ENCODE measurements around the gene CAMK1G. TPM values are rescaled to one million over a fixed set of nuclear protein-coding genes. Genes with fewer than 3 reads are reported as not detected.

CAMK1G gene
- total RNA-seq, result not detected

DNA sequence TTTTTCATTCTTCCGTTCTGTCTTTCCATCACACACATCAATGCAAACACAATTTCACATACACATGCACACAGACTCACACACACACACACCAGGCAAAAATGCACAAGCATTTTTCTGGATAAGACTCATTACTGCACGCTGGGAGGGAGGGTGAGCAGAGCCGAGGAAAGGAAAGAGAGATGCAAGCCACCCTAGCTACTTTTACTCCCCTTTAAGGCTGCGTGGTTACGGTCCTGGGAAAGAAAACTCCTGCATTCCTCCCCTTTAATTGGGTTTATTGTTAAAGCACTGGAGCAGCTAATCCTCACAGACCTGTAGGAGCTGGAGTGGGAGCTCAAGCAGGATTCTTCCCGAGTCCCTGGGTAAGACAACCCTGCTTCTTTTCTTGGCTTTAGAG lies at the start of gene CAMK1G:
Gene CAMK1G, plus strand, starts transcription at position 307 of the 400 bp plus-strand sequence. CDS start 11,270 bp downstream, outside the sequence.

DNA sequence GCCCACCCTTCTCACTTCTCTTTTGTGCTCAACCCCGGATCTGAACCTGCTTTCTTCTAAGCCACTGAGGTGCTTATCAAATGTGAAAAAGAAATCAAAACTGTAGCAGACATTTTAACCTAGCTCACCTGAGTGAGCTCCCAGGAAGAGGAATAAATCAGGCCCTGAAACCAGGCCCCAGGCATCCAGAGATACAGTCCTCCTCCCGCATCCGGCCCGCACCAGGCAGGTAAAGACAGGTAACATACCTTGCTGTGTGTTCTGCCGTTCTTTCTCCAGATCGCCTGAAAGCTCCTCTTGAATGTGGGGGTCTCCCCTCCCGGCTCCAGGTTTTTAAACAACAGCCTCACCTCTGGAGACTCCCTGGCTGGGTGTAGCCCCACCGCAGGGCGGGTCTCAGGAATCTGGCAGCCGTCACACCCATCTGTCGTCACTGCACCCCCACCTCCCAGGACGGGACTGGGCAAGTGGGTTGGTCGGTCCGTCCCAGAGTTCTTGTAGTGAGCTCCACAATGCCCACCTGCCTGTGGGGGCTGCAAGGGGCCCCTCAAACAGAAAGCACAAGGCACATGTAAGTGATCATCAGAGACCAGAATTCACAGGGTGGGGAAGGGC lies 68.7 kb downstream of the CAMK1G start, which contains the start of gene LAMB3:
Gene LAMB3, minus strand, starts transcription at position 305 of the 615 bp plus-strand sequence. CDS start 1,481 bp downstream, outside the sequence.

Other genes starting within 250 kb of the CAMK1G start
- gene LAMB3, start 68.7 kb downstream of the CAMK1G start, total RNA-seq, result 1 to 10 TPM; 2.0 to 2.4 TPM
- not detected for gene G0S2, start 91.7 kb downstream of the CAMK1G start, total RNA-seq
- not detected for gene HSD11B1, start 121.1 kb downstream of the CAMK1G start, total RNA-seq
- not detected for gene TRAF3IP3, start 172.3 kb downstream of the CAMK1G start, total RNA-seq
- gene C1orf74, start 200.8 kb downstream of the CAMK1G start, total RNA-seq, result 1 to 10 TPM; 2.8 to 3.7 TPM
- gene IRF6, start 222.4 kb downstream of the CAMK1G start, total RNA-seq, result 1 to 10 TPM in 1 of 2 donors, under 1 TPM in 1; 1.00 to 1.7 TPM
- 10 to 100 TPM; 12.7 to 14.0 TPM for gene UTP25, start 244.3 kb downstream of the CAMK1G start, total RNA-seq

All from melanocyte of skin (primary cell).